ENCODE measurements around the gene PLPPR1.

PLPPR1 gene

DNA sequence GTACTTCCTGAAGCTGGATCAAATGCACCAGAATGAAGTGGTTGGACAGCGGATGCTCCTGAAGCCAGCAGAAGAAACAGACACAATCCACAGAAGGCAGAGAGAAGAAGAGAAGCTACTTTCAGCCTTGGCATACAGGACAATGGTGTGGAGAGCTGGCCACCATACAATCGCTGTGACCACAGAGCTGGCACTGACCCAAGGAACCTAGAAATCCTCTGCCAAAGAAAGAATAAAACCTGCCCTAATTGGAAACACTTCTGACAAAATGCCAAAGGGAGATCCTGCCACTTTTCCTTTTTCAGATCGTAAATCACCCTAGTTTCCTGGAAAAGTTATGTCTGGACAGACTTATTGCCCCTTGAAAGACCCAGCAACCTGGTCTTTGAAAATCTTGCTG, 278.5 kb downstream of the PLPPR1 start:
- TF ChIP-seq ARNTL (CRISPR knock-in tag; IDR thresholded peaks at IDR 0.05; ENCODE audit: borderline replicate concordance, low read depth) (no peak), BACH2 (CRISPR knock-in tag; IDR thresholded peaks at IDR 0.05; ENCODE audit: borderline replicate concordance) (no peak), ZC3H10 (CRISPR knock-in tag; IDR thresholded peaks at IDR 0.05) (no peak), GLIS3 (CRISPR knock-in tag; IDR thresholded peaks at IDR 0.05) (no peak), TOX (CRISPR knock-in tag; IDR thresholded peaks at IDR 0.05; ENCODE audit: borderline replicate concordance) (no peak), ZNF8 (CRISPR knock-in tag; IDR thresholded peaks at IDR 0.05) (no peak), PPARA (CRISPR knock-in tag; IDR thresholded peaks at IDR 0.05; ENCODE audit: borderline replicate concordance) (no peak), TCF4 (CRISPR knock-in tag; IDR thresholded peaks at IDR 0.05; ENCODE audit: borderline replicate concordance) (no peak), ZFP30 (CRISPR knock-in tag; IDR thresholded peaks at IDR 0.05) (no peak), ESRRG (CRISPR knock-in tag; IDR thresholded peaks at IDR 0.05) (no peak), CSDC2 (CRISPR knock-in tag; IDR thresholded peaks at IDR 0.05) (no peak), ZNF565 (CRISPR knock-in tag; conservative IDR thresholded peaks at IDR 0.05; ENCODE audit: low read depth) (no peak), SNAI2 (CRISPR knock-in tag; IDR thresholded peaks at IDR 0.05) (no peak), OSR1 (CRISPR knock-in tag; IDR thresholded peaks at IDR 0.05) (no peak), ISL1 (CRISPR knock-in tag; IDR thresholded peaks at IDR 0.05) (no peak)
- TF ChIP-seq, protein P1, sequence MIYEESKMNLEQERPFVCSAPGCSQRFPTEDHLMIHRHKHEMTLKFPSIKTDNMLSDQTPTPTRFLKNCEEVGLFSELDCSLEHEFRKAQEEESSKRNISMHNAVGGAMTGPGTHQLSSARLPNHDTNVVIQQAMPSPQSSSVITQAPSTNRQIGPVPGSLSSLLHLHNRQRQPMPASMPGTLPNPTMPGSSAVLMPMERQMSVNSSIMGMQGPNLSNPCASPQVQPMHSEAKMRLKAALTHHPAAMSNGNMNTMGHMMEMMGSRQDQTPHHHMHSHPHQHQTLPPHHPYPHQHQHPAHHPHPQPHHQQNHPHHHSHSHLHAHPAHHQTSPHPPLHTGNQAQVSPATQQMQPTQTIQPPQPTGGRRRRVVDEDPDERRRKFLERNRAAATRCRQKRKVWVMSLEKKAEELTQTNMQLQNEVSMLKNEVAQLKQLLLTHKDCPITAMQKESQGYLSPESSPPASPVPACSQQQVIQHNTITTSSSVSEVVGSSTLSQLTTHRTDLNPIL (CRISPR knock-in tag; IDR thresholded peaks at IDR 0.05; ENCODE audit: low read depth), result no peak
- TF ChIP-seq, protein P2, sequence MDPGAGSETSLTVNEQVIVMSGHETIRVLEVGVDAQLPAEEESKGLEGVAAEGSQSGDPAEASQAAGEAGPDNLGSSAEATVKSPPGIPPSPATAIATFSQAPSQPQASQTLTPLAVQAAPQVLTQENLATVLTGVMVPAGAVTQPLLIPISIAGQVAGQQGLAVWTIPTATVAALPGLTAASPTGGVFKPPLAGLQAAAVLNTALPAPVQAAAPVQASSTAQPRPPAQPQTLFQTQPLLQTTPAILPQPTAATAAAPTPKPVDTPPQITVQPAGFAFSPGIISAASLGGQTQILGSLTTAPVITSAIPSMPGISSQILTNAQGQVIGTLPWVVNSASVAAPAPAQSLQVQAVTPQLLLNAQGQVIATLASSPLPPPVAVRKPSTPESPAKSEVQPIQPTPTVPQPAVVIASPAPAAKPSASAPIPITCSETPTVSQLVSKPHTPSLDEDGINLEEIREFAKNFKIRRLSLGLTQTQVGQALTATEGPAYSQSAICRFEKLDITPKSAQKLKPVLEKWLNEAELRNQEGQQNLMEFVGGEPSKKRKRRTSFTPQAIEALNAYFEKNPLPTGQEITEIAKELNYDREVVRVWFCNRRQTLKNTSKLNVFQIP (CRISPR knock-in tag; IDR thresholded peaks at IDR 0.05; ENCODE audit: borderline replicate concordance, low read depth), result no peak
- TF ChIP-seq, protein P3, sequence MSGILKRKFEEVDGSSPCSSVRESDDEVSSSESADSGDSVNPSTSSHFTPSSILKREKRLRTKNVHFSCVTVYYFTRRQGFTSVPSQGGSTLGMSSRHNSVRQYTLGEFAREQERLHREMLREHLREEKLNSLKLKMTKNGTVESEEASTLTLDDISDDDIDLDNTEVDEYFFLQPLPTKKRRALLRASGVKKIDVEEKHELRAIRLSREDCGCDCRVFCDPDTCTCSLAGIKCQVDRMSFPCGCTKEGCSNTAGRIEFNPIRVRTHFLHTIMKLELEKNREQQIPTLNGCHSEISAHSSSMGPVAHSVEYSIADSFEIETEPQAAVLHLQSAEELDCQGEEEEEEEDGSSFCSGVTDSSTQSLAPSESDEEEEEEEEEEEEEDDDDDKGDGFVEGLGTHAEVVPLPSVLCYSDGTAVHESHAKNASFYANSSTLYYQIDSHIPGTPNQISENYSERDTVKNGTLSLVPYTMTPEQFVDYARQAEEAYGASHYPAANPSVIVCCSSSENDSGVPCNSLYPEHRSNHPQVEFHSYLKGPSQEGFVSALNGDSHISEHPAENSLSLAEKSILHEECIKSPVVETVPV (CRISPR knock-in tag; IDR thresholded peaks at IDR 0.05), result no peak
- TF ChIP-seq, protein P4, sequence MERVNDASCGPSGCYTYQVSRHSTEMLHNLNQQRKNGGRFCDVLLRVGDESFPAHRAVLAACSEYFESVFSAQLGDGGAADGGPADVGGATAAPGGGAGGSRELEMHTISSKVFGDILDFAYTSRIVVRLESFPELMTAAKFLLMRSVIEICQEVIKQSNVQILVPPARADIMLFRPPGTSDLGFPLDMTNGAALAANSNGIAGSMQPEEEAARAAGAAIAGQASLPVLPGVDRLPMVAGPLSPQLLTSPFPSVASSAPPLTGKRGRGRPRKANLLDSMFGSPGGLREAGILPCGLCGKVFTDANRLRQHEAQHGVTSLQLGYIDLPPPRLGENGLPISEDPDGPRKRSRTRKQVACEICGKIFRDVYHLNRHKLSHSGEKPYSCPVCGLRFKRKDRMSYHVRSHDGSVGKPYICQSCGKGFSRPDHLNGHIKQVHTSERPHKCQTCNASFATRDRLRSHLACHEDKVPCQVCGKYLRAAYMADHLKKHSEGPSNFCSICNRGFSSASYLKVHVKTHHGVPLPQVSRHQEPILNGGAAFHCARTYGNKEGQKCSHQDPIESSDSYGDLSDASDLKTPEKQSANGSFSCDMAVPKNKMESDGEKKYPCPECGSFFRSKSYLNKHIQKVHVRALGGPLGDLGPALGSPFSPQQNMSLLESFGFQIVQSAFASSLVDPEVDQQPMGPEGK (CRISPR knock-in tag; IDR thresholded peaks at IDR 0.05; ENCODE audit: borderline replicate concordance), result no peak
- TF ChIP-seq, protein P5, sequence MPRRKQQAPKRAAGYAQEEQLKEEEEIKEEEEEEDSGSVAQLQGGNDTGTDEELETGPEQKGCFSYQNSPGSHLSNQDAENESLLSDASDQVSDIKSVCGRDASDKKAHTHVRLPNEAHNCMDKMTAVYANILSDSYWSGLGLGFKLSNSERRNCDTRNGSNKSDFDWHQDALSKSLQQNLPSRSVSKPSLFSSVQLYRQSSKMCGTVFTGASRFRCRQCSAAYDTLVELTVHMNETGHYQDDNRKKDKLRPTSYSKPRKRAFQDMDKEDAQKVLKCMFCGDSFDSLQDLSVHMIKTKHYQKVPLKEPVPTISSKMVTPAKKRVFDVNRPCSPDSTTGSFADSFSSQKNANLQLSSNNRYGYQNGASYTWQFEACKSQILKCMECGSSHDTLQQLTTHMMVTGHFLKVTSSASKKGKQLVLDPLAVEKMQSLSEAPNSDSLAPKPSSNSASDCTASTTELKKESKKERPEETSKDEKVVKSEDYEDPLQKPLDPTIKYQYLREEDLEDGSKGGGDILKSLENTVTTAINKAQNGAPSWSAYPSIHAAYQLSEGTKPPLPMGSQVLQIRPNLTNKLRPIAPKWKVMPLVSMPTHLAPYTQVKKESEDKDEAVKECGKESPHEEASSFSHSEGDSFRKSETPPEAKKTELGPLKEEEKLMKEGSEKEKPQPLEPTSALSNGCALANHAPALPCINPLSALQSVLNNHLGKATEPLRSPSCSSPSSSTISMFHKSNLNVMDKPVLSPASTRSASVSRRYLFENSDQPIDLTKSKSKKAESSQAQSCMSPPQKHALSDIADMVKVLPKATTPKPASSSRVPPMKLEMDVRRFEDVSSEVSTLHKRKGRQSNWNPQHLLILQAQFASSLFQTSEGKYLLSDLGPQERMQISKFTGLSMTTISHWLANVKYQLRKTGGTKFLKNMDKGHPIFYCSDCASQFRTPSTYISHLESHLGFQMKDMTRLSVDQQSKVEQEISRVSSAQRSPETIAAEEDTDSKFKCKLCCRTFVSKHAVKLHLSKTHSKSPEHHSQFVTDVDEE (CRISPR knock-in tag; IDR thresholded peaks at IDR 0.05), result no peak
- ATAC-seq, result no peak; the same call in 2 of the 3 replicates

DNA sequence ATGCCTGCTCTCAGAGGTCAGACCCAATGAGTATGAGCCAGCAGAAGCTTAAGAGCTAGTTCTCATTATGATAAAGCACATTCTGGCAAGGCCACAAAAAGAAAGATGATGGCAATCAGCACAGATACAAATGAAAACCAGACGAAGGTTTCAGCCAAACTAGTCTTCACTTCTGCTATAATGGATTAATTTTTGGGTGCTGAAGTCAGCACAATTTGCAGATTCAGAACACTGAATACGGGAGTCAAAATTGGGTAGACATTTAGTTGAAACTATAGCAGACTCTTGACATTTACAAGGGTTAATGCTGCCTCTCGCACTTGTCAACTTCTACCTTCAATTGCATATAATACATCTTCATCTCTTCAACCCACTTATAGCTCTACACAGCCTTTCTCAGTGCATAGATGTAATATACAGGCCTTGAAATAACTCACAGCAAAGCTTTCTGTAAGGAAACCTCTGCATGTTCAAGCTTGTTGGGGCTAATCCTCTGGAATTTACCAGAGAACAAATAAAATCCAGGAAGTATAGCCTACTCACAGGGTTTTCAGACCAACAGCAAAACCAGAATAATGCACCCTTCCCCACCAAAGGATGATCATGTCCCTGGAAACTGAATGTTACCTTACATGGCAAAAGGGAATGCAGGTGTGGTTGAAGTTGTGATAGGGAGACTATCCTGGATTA, 279.1 kb downstream of the PLPPR1 start:
- ATAC-seq, result 0 out of 3 replicates have a peak, but pooled peaks have one; percentile 28
- TF ChIP-seq, protein P2 (CRISPR knock-in tag; IDR thresholded peaks at IDR 0.05; ENCODE audit: borderline replicate concordance, low read depth), result no peak
- TF ChIP-seq PPARA (CRISPR knock-in tag; IDR thresholded peaks at IDR 0.05; ENCODE audit: borderline replicate concordance), result no peak
- TF ChIP-seq, protein P3 (CRISPR knock-in tag; IDR thresholded peaks at IDR 0.05), result no peak
- TF ChIP-seq TOX (CRISPR knock-in tag; IDR thresholded peaks at IDR 0.05; ENCODE audit: borderline replicate concordance), result no peak
- TF ChIP-seq, protein P5 (CRISPR knock-in tag; IDR thresholded peaks at IDR 0.05), result no peak
- TF ChIP-seq ZNF8 (CRISPR knock-in tag; IDR thresholded peaks at IDR 0.05), result no peak
- TF ChIP-seq CSDC2 (CRISPR knock-in tag; IDR thresholded peaks at IDR 0.05), result no peak
- no peak for TF ChIP-seq ZNF565 (CRISPR knock-in tag; conservative IDR thresholded peaks at IDR 0.05; ENCODE audit: low read depth)
- no peak for TF ChIP-seq ISL1 (CRISPR knock-in tag; IDR thresholded peaks at IDR 0.05)
- no peak for TF ChIP-seq OSR1 (CRISPR knock-in tag; IDR thresholded peaks at IDR 0.05)
- TF ChIP-seq, protein P1 (CRISPR knock-in tag; IDR thresholded peaks at IDR 0.05; ENCODE audit: low read depth), result no peak
